Suprapubic skin (tissue), 4 donors: ENCODE data around the gene RBMS1.

Experiments
- CTCF ChIP-seq, 2 donors: fragments of 200-600 bp in 1 of 2; fragments of 450-650 bp in 1 of 2; sonication (generic) in 1 of 2; IDR thresholded peaks; one replicate each; pipeline ENCODE4 v1.5.1; 2016 to 2019; ENCODE audit warnings: antibody characterized with exemption in 2 of 2, mild to moderate bottlenecking in 1 of 2, moderate library complexity in 1 of 2
- EP300 ChIP-seq: sonication (generic); formaldehyde crosslinking; IDR thresholded peaks from one replicate; pipeline ENCODE4 v1.6.1; 2017; ENCODE audit warnings: antibody characterized with exemption
- POLR2A ChIP-seq, 2 donors: fragments of 450-650 bp; IDR thresholded peaks; one replicate each; pipeline ENCODE4 v1.6.1; 2017; ENCODE audit warnings: antibody characterized with exemption in 2 of 2, mild to moderate bottlenecking in 2 of 2, moderate library complexity in 2 of 2
- POLR2AphosphoS5 ChIP-seq, 3 donors: sonication (generic); formaldehyde crosslinking; IDR thresholded peaks; one replicate each; pipeline ENCODE4 v1.6.1; 2017; ENCODE audit warnings: antibody characterized with exemption in 3 of 3

DNA sequence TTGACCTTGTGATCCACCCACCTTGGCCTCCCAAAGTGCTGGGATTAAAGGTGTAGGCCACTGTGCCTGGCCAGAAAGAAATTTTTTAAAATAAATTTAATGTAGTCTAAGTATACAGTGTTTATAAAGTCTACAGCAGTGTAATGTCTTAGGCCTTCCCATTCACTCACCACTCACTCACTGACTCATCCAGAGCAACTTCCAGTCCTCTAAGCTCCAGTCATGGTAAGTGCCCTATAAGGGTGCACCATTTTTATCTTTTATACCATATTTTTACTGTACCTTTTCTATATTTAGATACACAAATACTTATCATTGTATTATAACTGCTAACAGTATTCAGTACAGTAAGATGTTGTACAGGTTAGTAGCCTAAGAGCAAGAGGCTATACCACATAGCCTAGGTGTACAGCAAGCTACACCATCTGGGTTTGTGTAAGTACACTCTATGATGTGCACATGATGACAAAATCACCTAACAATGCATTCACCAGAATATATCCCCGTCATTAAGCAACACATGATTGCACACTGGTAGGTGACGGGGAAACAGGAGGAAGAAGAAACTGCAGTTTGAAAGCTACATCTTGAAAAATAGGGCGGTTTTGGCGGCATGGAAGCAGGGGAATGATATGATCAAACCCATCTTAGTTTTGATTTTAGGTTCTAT is 188.4 kb downstream of the RBMS1 start:
- TF ChIP-seq CTCF (IDR thresholded peaks at IDR 0.05) (no peak), EP300 (no peak), POLR2A (IDR thresholded peaks at IDR 0.05) (no peak), POLR2AphosphoS5 (IDR thresholded peaks at IDR 0.05) (no peak)
